Activated CD4-positive, alpha-beta T cell treated with anti-CD3 and anti-CD28 coated beads, Interleukin-2, amount 10 ng/mL, durations not matched to agents 7 days and 5 days (primary cell): ENCODE results near the gene CEP85L. TPM values are rescaled to one million over a fixed set of nuclear protein-coding genes. Genes with fewer than 3 reads are reported as not detected.

Experiments used
- CTCF ChIA-PET: fragments of 350-600 bp; sonication (Branson Sonifier 250); formaldehyde crosslinking; loops from one replicate; lab custom pipeline; 2021; ENCODE audit warnings: antibody characterized with exemption; lab: Charles Lee
- POLR2A ChIA-PET: fragments of 350-600 bp; sonication (Branson Sonifier 250); formaldehyde crosslinking; loops from one replicate; lab custom pipeline; 2021; ENCODE audit warnings: antibody characterized with exemption; lab: Charles Lee
- DNase-seq: peaks from one replicate; pipeline ENCODE4 v3.0.0-alpha.2; 2020
- H3K27ac Mint-ChIP-seq: one replicate; pipeline ENCODE4 v1.8.0; 2021; ENCODE audit warnings: mild to moderate bottlenecking, moderate library complexity, mixed read lengths
- H3K27me3 Mint-ChIP-seq: one replicate; pipeline ENCODE4 v1.8.0; 2021; ENCODE audit warnings: mixed read lengths
- H3K36me3 Mint-ChIP-seq: one replicate; pipeline ENCODE4 v1.8.0; 2021; ENCODE audit warnings: low read depth, mixed read lengths
- H3K4me1 Mint-ChIP-seq: one replicate; pipeline ENCODE4 v1.8.0; 2021; ENCODE audit warnings: mixed read lengths
- H3K4me3 Mint-ChIP-seq: one replicate; pipeline ENCODE4 v1.8.0; 2021; ENCODE audit warnings: mild to moderate bottlenecking, moderate library complexity, mixed read lengths
- H3K9me3 Mint-ChIP-seq: one replicate; pipeline ENCODE4 v1.8.0; 2021; ENCODE audit warnings: mixed read lengths
- total RNA-seq, 2 experiments: library from RNA; stranded (reverse); gene quantifications; one replicate each; pipeline ENCODE4 v1.2.3, GENCODE V29; 2021

CEP85L gene
- total RNA-seq, 2 experiments from 2014 or later: 47.9 to 50.3 TPM

- peaks cover 28% of the 10 kb centered on the region for H3K9me3 Mint-ChIP-seq
- peaks cover 25% of the 10 kb centered on the region for H3K4me1 Mint-ChIP-seq
- no peak overlapping the region for H3K27ac Mint-ChIP-seq
- no peak for DNase-seq
- peaks cover 71% of the 10 kb centered on the region for H3K36me3 Mint-ChIP-seq
- H3K4me3 Mint-ChIP-seq: no peak overlapping the region
- POLR2A ChIA-PET: no interaction called here
- no peaks in the 10 kb centered on the region for H3K27me3 Mint-ChIP-seq
- CTCF ChIA-PET: interaction anchor here (0.7 to 1.1 kb wide), 4 partner anchors 10 to 644 kb away, joined by 3 to 5 read pairs (median 3); partner anchors contain the start of gene CEP85L
Observed at GRCh38 chr6:118606268-118606667, 45.1 kb downstream of the CEP85L start.

GRCh38 chr6:118603372-118603771 is 48.0 kb downstream of the CEP85L start:
- H3K27ac Mint-ChIP-seq: no peak overlapping the region
- H3K4me1 Mint-ChIP-seq: peaks cover 14% of the 10 kb centered on the region
- POLR2A ChIA-PET: no interaction called here
- peaks cover 19% of the 10 kb centered on the region for H3K9me3 Mint-ChIP-seq
- CTCF ChIA-PET: no interaction called here
- no peak overlapping the region for H3K4me3 Mint-ChIP-seq
- no peaks in the 10 kb centered on the region for H3K27me3 Mint-ChIP-seq
- DNase-seq: no peak
- H3K36me3 Mint-ChIP-seq: peaks cover 56% of the 10 kb centered on the region

- Mint-ChIP-seq H3K4me3 (no peak overlapping the region), H3K36me3 (peaks cover 57% of the 10 kb centered on the region), H3K4me1 (peaks cover 14% of the 10 kb centered on the region), H3K27me3 (no peaks in the 10 kb centered on the region), H3K27ac (no peak overlapping the region), H3K9me3 (peaks cover 22% of the 10 kb centered on the region)
- CTCF ChIA-PET: interaction anchor here (0.6 to 1.1 kb wide), 4 partner anchors 16 to 950 kb away, joined by 3 read pairs; no protein-coding TSS in a partner anchor
- POLR2A ChIA-PET: no interaction called here
- DNase-seq: no peak
Observed at GRCh38 chr6:118602300-118602699, 49.1 kb downstream of the CEP85L start.

- Mint-ChIP-seq H3K36me3 (peaks cover 36% of the 10 kb centered on the region), H3K27me3 (no peaks in the 10 kb centered on the region), H3K4me1 (no peaks in the 10 kb centered on the region), H3K4me3 (no peak overlapping the region), H3K9me3 (peaks cover 16% of the 10 kb centered on the region), H3K27ac (no peak overlapping the region)
- POLR2A ChIA-PET: no interaction called here
- CTCF ChIA-PET: no interaction called here
- no peak for DNase-seq
Observed at GRCh38 chr6:118598324-118598723, 53.1 kb downstream of the CEP85L start.

GRCh38 chr6:118597636-118598035 is 53.8 kb downstream of the CEP85L start:
- Mint-ChIP-seq H3K36me3 (peaks cover 34% of the 10 kb centered on the region), H3K9me3 (peaks cover 15% of the 10 kb centered on the region), H3K27me3 (no peaks in the 10 kb centered on the region), H3K4me1 (no peaks in the 10 kb centered on the region), H3K27ac (no peak overlapping the region), H3K4me3 (no peak overlapping the region)
- CTCF ChIA-PET: interaction anchor here (0.6 kb wide), 1 partner anchor 39 kb away, joined by 3 read pairs; no protein-coding TSS in a partner anchor
- POLR2A ChIA-PET: no interaction called here
- DNase-seq: no peak

GRCh38 chr6:118596774-118597320 is 54.5 kb downstream of the CEP85L start:
- ChIA-PET POLR2A (no interaction called here), CTCF (interaction anchor here (0.6 kb wide), 1 partner anchor 39 kb away, joined by 3 read pairs; no protein-coding TSS in a partner anchor)
- no peak overlapping the region for H3K4me3 Mint-ChIP-seq
- DNase-seq: no peak
- peaks cover 15% of the 10 kb centered on the region for H3K9me3 Mint-ChIP-seq
- no peaks in the 10 kb centered on the region for H3K27me3 Mint-ChIP-seq
- H3K36me3 Mint-ChIP-seq: peaks cover 27% of the 10 kb centered on the region
- H3K27ac Mint-ChIP-seq: no peak overlapping the region
- no peaks in the 10 kb centered on the region for H3K4me1 Mint-ChIP-seq

- Mint-ChIP-seq H3K4me1 (no peaks in the 10 kb centered on the region), H3K27ac (no peak overlapping the region), H3K4me3 (no peak overlapping the region), H3K36me3 (peaks cover 40% of the 10 kb centered on the region), H3K9me3 (peaks cover 15% of the 10 kb centered on the region), H3K27me3 (no peaks in the 10 kb centered on the region)
- CTCF ChIA-PET: no interaction called here
- DNase-seq: no peak
- POLR2A ChIA-PET: no interaction called here
Observed at GRCh38 chr6:118594877-118595276, 56.5 kb downstream of the CEP85L start.

- Mint-ChIP-seq H3K27me3 (no peaks in the 10 kb centered on the region), H3K4me3 (no peak overlapping the region), H3K4me1 (peaks cover 1% of the 10 kb centered on the region), H3K27ac (no peak overlapping the region), H3K36me3 (peaks cover 41% of the 10 kb centered on the region), H3K9me3 (peaks cover 14% of the 10 kb centered on the region)
- ChIA-PET POLR2A (no interaction called here), CTCF (interaction anchor here (0.6 kb wide), 1 partner anchor 267 kb away, joined by 3 read pairs; no protein-coding TSS in a partner anchor)
- DNase-seq: no peak
Observed at GRCh38 chr6:118591897-118592296, 59.5 kb downstream of the CEP85L start.

- POLR2A ChIA-PET: no interaction called here
- Mint-ChIP-seq H3K4me3 (no peak overlapping the region), H3K27ac (no peak overlapping the region), H3K27me3 (no peaks in the 10 kb centered on the region), H3K4me1 (peaks cover 1% of the 10 kb centered on the region), H3K9me3 (peaks cover 9% of the 10 kb centered on the region), H3K36me3 (peaks cover 51% of the 10 kb centered on the region)
- DNase-seq: no peak
- CTCF ChIA-PET: no interaction called here
Observed at GRCh38 chr6:118589649-118590365, 61.6 kb downstream of the CEP85L start.

- Mint-ChIP-seq H3K36me3 (peaks cover 51% of the 10 kb centered on the region), H3K4me1 (peaks cover 1% of the 10 kb centered on the region), H3K27ac (no peak overlapping the region), H3K9me3 (peaks cover 9% of the 10 kb centered on the region), H3K4me3 (no peak overlapping the region), H3K27me3 (no peaks in the 10 kb centered on the region)
- no peak for DNase-seq
- CTCF ChIA-PET: no interaction called here
- POLR2A ChIA-PET: no interaction called here
Observed at GRCh38 chr6:118589186-118589585, 62.2 kb downstream of the CEP85L start.

GRCh38 chr6:118588626-118589025 is 62.8 kb downstream of the CEP85L start:
- no peak for DNase-seq
- Mint-ChIP-seq H3K27ac (no peak overlapping the region), H3K36me3 (peaks cover 48% of the 10 kb centered on the region), H3K4me3 (no peak overlapping the region), H3K4me1 (peaks cover 1% of the 10 kb centered on the region), H3K27me3 (no peaks in the 10 kb centered on the region), H3K9me3 (peaks cover 5% of the 10 kb centered on the region)
- POLR2A ChIA-PET: no interaction called here
- CTCF ChIA-PET: interaction anchor here (0.6 to 0.8 kb wide), 2 partner anchors 23 to 24 kb away, joined by 3 read pairs; no protein-coding TSS in a partner anchor

GRCh38 chr6:118586746-118587485 is 64.5 kb downstream of the CEP85L start:
- Mint-ChIP-seq H3K27ac (no peak overlapping the region), H3K36me3 (peaks cover 49% of the 10 kb centered on the region), H3K4me1 (peaks cover 1% of the 10 kb centered on the region), H3K4me3 (no peak overlapping the region), H3K9me3 (peaks cover 5% of the 10 kb centered on the region), H3K27me3 (no peaks in the 10 kb centered on the region)
- POLR2A ChIA-PET: no interaction called here
- CTCF ChIA-PET: interaction anchor here (0.6 kb wide), 2 partner anchors 15 to 223 kb away, joined by 3 read pairs; no protein-coding TSS in a partner anchor
- DNase-seq: no peak

GRCh38 chr6:118584911-118585310 is 66.5 kb downstream of the CEP85L start:
- Mint-ChIP-seq H3K4me3 (no peak overlapping the region), H3K27ac (no peak overlapping the region), H3K4me1 (peaks cover 1% of the 10 kb centered on the region), H3K36me3 (peaks cover 45% of the 10 kb centered on the region), H3K9me3 (peaks cover 12% of the 10 kb centered on the region), H3K27me3 (no peaks in the 10 kb centered on the region)
- no peak for DNase-seq
- ChIA-PET CTCF (no interaction called here), POLR2A (no interaction called here)
